Activated CD8-positive, alpha-beta T cell treated with anti-CD3 and anti-CD28 coated beads for 36 hours (primary cell): ENCODE data around the gene RPL10A. TPM values are rescaled to one million over a fixed set of nuclear protein-coding genes. Genes with fewer than 3 reads are reported as not detected.

Experiments
- ATAC-seq: fragments of 200-7000 bp; cut with Tn5 transposase; one replicate; pipeline ENCODE4 v1.10.0; 2021; ENCODE audit warnings: mild to moderate bottlenecking, moderate library complexity
- CTCF ChIA-PET: fragments of 350-600 bp; sonication (Branson Sonifier 250); formaldehyde crosslinking; loops from one replicate; lab custom pipeline; 2021; ENCODE audit warnings: antibody characterized with exemption; lab: Charles Lee
- POLR2A ChIA-PET: fragments of 350-600 bp; sonication (Branson Sonifier 250); formaldehyde crosslinking; loops from one replicate; lab custom pipeline; 2021; ENCODE audit warnings: antibody characterized with exemption; lab: Charles Lee
- DNase-seq: peaks from one replicate; pipeline ENCODE4 v3.0.0-alpha.2; 2020
- H3K27ac Mint-ChIP-seq: one replicate; pipeline ENCODE4 v1.8.0; 2021; ENCODE audit warnings: mild to moderate bottlenecking, mixed read lengths
- H3K27me3 Mint-ChIP-seq: one replicate; pipeline ENCODE4 v1.8.0; 2021; ENCODE audit warnings: mixed read lengths
- H3K36me3 Mint-ChIP-seq: one replicate; pipeline ENCODE4 v1.8.0; 2021; ENCODE audit warnings: low read depth, mixed read lengths
- H3K4me1 Mint-ChIP-seq: one replicate; pipeline ENCODE4 v1.8.0; 2021; ENCODE audit warnings: low read depth, mixed read lengths
- H3K4me3 Mint-ChIP-seq: one replicate; pipeline ENCODE4 v1.8.0; 2021; ENCODE audit warnings: mild to moderate bottlenecking, moderate library complexity, mixed read lengths
- H3K9me3 Mint-ChIP-seq: one replicate; pipeline ENCODE4 v1.8.0; 2021; ENCODE audit warnings: mixed read lengths
- intact Hi-C: fragments of 100-400 bp; cut with micrococcal nuclease; formaldehyde crosslinking; loops from one replicate; pipeline ENCODE4 v1.10.0; 2022
- total RNA-seq, 2 experiments: library from RNA; stranded (reverse); gene quantifications; one replicate each; pipeline ENCODE4 v1.2.3, GENCODE V29; 2021
- TF ChIP-seq, protein P1 (sequence below): fragments of 200-600 bp; IDR thresholded peaks from one replicate; pipeline ENCODE4 v1.8.0; 2022; ENCODE audit warnings: antibody characterized with exemption, mild to moderate bottlenecking

The RPL10A gene
- total RNA-seq, 2 experiments from 2014 or later: 2,322 to 2,393 TPM

DNA sequence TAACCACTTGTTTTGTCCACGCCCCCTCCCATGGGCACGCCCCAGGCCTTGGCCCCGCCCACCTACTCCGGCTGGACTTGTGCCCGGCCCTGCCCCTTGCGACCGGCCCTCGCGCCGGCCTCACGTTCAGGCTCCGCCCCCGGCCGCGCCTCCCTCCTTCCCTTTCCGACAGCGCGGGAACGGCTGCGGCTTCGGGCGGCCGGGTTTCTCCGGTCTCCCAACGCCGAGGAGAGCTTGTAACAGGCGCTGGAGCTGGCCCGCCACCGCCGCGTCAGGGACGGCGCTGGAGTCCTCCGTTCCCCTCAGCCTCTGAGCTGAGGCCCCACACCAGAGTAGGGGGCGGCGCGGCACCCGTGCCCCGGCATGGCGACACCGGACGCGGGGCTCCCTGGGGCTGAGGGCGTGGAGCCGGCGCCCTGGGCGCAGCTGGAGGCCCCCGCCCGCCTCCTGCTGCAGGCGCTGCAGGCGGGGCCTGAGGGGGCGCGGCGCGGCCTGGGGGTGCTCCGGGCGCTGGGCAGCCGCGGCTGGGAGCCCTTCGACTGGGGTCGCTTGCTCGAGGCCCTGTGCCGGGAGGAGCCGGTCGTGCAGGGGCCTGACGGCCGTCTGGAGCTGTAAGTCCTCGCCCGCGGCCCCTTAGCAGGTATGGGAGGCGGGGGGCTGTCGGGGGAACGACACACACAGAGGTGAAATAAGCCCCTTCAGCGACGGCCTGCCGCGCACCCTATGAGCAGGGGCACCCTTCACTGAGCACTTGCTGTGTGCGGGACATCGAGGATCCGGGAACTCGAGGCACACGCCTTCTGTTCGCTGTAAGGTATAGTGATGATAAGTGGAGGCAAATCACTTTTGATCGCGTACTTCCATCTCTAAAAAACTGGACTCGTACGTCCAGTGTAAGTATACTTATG is 15.8 kb upstream of the RPL10A start, which contains the start of gene FANCE:
Gene FANCE, plus strand, starts transcription at position 156 of the 908 bp plus-strand sequence. Its CDS starts 208 bp downstream, at position 364.
- no peaks in the 10 kb centered on the region for H3K9me3 Mint-ChIP-seq
- peak; percentile 95 for DNase-seq
- peak; percentile 90 for ATAC-seq
- TF ChIP-seq, protein P1, sequence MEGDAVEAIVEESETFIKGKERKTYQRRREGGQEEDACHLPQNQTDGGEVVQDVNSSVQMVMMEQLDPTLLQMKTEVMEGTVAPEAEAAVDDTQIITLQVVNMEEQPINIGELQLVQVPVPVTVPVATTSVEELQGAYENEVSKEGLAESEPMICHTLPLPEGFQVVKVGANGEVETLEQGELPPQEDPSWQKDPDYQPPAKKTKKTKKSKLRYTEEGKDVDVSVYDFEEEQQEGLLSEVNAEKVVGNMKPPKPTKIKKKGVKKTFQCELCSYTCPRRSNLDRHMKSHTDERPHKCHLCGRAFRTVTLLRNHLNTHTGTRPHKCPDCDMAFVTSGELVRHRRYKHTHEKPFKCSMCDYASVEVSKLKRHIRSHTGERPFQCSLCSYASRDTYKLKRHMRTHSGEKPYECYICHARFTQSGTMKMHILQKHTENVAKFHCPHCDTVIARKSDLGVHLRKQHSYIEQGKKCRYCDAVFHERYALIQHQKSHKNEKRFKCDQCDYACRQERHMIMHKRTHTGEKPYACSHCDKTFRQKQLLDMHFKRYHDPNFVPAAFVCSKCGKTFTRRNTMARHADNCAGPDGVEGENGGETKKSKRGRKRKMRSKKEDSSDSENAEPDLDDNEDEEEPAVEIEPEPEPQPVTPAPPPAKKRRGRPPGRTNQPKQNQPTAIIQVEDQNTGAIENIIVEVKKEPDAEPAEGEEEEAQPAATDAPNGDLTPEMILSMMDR: no peak
- CTCF ChIA-PET: interaction anchor here (0.8 to 9.7 kb wide), 13 partner anchors 15 to 284 kb away, joined by 3 to 209 read pairs (median 4); partner anchors contain the start of genes ARMC12, DEF6, PPARD and RPL10A
- intact Hi-C loops: no loop called here
- H3K36me3 Mint-ChIP-seq: peaks cover 21% of the 10 kb centered on the region
- POLR2A ChIA-PET: interaction anchor here (0.6 to 5.5 kb wide), 12 partner anchors 15 to 155 kb away, joined by 3 to 70 read pairs (median 4); partner anchors contain the start of genes DEF6, PPARD and RPL10A
- no peaks in the 10 kb centered on the region for H3K27me3 Mint-ChIP-seq
- H3K4me3 Mint-ChIP-seq: peak within 1 kb of the TSS; percentile 78
- H3K4me1 Mint-ChIP-seq: peaks cover 36% of the 10 kb centered on the region
- peak within 1 kb of the TSS; percentile 39 for H3K27ac Mint-ChIP-seq

DNA sequence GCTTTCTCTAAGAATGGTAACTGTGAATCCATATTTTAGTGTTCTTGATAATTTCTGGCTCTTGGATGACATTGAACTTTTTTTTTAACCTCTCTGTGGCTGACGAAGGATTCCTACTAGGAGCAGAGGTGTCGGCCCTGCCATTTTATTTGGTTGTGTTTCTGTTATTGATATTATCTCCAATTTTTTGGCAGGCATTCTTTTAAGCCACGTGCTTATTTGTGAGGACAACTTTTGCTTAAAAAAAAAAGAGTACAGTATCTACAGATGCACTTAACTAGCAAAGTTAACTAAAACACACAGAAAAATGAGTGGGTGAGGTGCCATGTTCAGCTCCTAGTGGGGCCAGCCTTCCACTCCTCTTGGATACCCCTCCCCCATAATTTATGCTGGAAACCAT is 15.0 kb upstream of the RPL10A start:
- H3K27me3 Mint-ChIP-seq: no peaks in the 10 kb centered on the region
- peaks cover 36% of the 10 kb centered on the region for H3K4me1 Mint-ChIP-seq
- peak overlapping the region; percentile 74 for H3K4me3 Mint-ChIP-seq
- no peak overlapping the region for H3K27ac Mint-ChIP-seq
- no peak for ATAC-seq
- intact Hi-C loops: no loop called here
- TF ChIP-seq, protein P1: no peak
- peaks cover 24% of the 10 kb centered on the region for H3K36me3 Mint-ChIP-seq
- ChIA-PET CTCF (interaction anchor here (0.9 to 9.7 kb wide), 5 partner anchors 14 to 156 kb away, joined by 3 to 209 read pairs (median 35); partner anchors contain the start of genes DEF6, PPARD and RPL10A), POLR2A (interaction anchor here (2.2 to 5.5 kb wide), 3 partner anchors 14 to 156 kb away, joined by 6 to 70 read pairs (median 13); partner anchors contain the start of genes DEF6, PPARD and RPL10A)
- H3K9me3 Mint-ChIP-seq: no peaks in the 10 kb centered on the region
- no peak for DNase-seq

GRCh38 chr6:35454391-35455110 is 13.7 kb upstream of the RPL10A start:
- Mint-ChIP-seq H3K4me1 (peaks cover 34% of the 10 kb centered on the region), H3K36me3 (peaks cover 30% of the 10 kb centered on the region), H3K27ac (no peak overlapping the region), H3K9me3 (no peaks in the 10 kb centered on the region), H3K4me3 (peak overlapping the region; percentile 74), H3K27me3 (no peaks in the 10 kb centered on the region)
- POLR2A ChIA-PET: interaction anchor here (0.7 to 5.5 kb wide), 3 partner anchors 13 to 20 kb away, joined by 3 to 70 read pairs (median 3); partner anchors contain the start of gene RPL10A
- intact Hi-C loops: no loop called here
- TF ChIP-seq, protein P1: no peak
- ATAC-seq (no peak), DNase-seq (no peak)
- CTCF ChIA-PET: interaction anchor here (1.0 to 9.7 kb wide), 3 partner anchors 13 to 127 kb away, joined by 3 to 209 read pairs (median 35); partner anchors contain the start of genes PPARD and RPL10A

- Mint-ChIP-seq H3K4me1 (peaks cover 25% of the 10 kb centered on the region), H3K4me3 (no peak overlapping the region), H3K27me3 (no peaks in the 10 kb centered on the region), H3K27ac (no peak overlapping the region), H3K9me3 (no peaks in the 10 kb centered on the region), H3K36me3 (peaks cover 44% of the 10 kb centered on the region)
- DNase-seq: no peak
- ATAC-seq: no peak
- TF ChIP-seq, protein P1: no peak
- intact Hi-C loops: no loop called here
- ChIA-PET POLR2A (interaction anchor here (1.0 to 2.6 kb wide), 3 partner anchors 10 to 209 kb away, joined by 3 to 12 read pairs (median 3); partner anchors contain the start of gene RPL10A), CTCF (interaction anchor here (1.2 to 3.2 kb wide), 3 partner anchors 9 to 117 kb away, joined by 6 to 17 read pairs (median 11); partner anchors contain the start of gene RPL10A)
Observed at GRCh38 chr6:35457907-35458306, 10.3 kb upstream of the RPL10A start.
